SH-SY5Y (cell line): ENCODE measurements around the gene DLG1.

Experiments
- GATA2 ChIP-seq: IDR thresholded peaks from 2 replicates; pipeline ENCODE4 v1.6.1; 2011; ENCODE audit warnings: mild to moderate bottlenecking, low read depth, low read length
- GATA3 ChIP-seq: IDR thresholded peaks from 2 replicates; pipeline ENCODE4 v1.6.1; 2011; ENCODE audit warnings: low read depth, mild to moderate bottlenecking, low read length, moderate library complexity

- TF ChIP-seq GATA2 (no peak), GATA3 (no peak)
These were observed 11.3 kb upstream of the DLG1 start for GRCh38 chr3:197309528-197310361.
